Suppressor macrophage (primary cell): ENCODE measurements around the gene TACO1.

Experiments
- DNase-seq, 4 experiments: peaks; one replicate each; pipeline ENCODE4 v3.0.0-alpha.2; 2020 to 2022

Gene TACO1

GRCh38 chr17:63640038-63640437, 39.3 kb downstream of the TACO1 start:
- no peak for DNase-seq

GRCh38 chr17:63641692-63642448, 41.2 kb downstream of the TACO1 start:
- DNase-seq, result peak; percentile 90 to 96 (median 94)

GRCh38 chr17:63644846-63645245, 44.2 kb downstream of the TACO1 start:
- DNase-seq, result peak in 2 of 4 experiments; percentile 52 to 65

DNA sequence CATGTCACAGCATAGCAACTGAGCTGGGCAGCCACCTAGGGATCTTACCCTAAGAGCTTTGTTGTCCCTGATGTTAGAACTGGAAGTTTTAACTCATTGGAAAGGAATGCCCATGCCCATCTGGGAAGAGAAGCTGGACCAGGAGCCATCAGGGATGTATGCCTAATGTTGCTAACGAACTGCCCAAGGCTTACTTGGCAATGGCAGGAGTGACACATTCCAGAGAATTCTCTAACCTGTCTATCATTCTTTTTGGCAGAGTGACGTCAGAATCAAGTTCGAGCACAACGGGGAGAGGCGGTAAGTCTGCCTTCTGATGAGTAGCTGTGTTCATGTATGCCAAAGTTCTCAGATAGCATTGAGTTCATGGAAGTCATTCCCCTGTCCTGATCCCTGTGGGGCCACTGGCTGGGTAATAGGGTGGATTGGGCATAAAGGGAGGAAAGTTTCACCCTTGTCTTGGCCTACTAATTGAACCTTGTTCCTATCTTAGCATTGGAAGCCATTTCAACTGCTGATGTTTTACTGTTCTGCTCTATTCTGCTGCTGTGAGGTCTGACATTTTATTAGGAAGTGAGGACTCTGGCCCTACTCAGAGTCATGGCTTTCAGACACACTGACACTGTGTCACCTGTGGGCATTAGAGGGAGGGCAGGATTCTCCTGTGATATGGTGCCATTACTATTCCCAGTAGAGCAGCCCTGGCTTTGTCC, 45.2 kb downstream of the TACO1 start:
- DNase-seq, result peak in 1 of 4 experiments; percentile 22

- DNase-seq, result peak; percentile 54 to 91 (median 76)
Measured at GRCh38 chr17:63646488-63646806, 45.8 kb downstream of the TACO1 start.

DNA sequence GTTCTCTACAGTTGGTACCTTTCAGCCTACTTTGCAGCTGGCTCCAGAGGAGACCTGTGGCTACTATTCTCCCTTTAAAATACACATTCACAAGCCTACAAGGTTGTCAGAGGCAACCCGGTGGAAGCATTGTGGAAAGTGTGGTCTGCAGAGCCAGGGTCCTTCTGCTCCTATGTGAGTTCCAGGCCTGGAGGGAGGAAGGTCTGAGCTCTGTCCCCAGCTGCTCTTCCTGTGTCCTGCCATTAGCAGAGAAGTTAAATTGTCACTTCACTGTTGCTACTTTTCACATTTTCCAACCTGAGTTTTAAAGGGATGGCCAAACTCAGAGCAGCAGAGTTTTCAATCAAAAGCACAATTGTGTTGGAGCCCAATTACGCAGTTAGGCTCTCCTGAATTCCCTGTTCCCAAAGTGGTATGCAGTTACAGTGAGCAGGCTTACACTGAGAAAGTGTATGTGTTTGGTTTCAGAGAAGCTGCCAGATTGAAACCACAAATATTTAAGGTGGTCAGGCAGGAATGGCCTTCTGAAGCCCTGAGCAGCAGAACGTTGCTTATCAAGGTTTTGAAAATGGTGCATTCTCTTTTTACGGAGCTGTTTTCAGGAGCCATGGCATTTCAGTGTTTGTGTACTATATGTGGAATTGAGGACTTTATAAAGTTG, 46.5 kb downstream of the TACO1 start:
- DNase-seq, result no peak

GRCh38 chr17:63647936-63648335, 47.2 kb downstream of the TACO1 start:
- DNase-seq, result peak in 1 of 4 experiments; percentile 17

DNA sequence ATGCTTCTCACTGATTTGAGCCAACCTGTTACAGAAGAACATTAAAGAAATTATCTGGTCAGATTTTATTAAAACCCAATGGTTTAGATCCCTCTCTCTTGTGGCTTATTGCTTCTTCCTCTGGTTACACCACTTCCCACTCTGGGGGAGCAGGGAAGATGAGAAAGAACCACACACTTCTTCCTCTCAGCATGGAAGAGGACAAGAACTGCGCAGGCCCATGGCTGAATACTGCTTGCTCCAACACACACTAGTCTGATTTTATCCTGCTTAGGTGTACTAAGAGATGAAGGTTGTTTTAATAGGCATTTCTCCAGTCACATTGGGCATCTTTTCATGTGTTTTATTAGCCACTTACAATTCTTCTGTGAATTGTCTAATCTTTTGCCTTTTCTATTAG, 49.1 kb downstream of the TACO1 start:
- DNase-seq, result peak; percentile 51 to 80 (median 76)

DNA sequence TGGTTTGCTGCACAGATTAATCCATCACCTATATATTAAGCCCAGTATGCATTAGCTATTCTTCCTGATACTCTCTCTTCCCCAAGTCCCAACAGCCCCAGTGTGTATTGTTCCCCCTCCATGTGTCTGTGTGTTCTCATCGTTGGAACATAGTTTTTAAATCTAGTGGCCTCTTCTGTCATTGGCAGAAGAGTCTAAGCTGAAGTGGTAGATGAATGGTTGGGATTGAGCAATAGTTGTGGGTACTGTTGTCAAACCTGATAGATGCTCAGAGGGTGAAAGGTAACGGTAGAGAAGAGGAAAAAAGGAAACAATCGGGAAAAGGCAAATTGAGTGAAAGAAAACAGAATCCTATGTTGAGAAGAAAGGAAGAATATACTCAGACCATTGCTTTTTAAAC, 51.4 kb downstream of the TACO1 start:
- no peak for DNase-seq

DNA sequence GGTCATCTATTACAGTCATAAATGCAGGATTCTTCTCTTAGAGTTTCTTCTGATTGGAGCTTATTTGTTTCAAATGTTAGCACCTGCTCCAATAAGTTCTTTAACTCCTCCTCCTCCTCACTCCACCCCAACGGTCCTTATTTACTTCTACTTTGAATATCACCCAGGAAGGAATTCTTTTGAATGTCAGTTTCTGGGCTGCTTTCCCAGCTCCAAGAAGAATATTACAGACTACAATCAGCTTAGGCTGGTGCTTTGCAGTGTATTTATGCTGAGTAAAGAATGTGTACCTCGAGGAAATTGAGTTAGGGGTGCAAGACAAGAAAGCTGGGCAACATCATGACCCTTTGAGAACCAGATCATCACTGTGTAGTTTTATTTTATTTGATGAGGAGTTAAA, 52.4 kb downstream of the TACO1 start:
- DNase-seq, result no peak

- no peak for DNase-seq
Measured at GRCh38 chr17:63657786-63658185, 57.1 kb downstream of the TACO1 start.
